ENCODE results near the gene MCM8.

- no peak for TF ChIP-seq POLR2A (IDR thresholded peaks at IDR 0.05; ENCODE audit: low read depth, low read length)
- TF ChIP-seq PAX5 (IDR thresholded peaks at IDR 0.05; ENCODE audit: insufficient read depth, low read length, severe bottlenecking): no peak
- TF ChIP-seq POLR2AphosphoS5 (IDR thresholded peaks at IDR 0.05; ENCODE audit: low read depth, low read length): no peak
- TF ChIP-seq TAF1 (IDR thresholded peaks at IDR 0.05; ENCODE audit: low read depth, low read length): no peak
- no peak for TF ChIP-seq SPI1 (IDR thresholded peaks at IDR 0.05; ENCODE audit: low read depth, low read length)
Observed at GRCh38 chr20:5928836-5929715, 21.4 kb upstream of the MCM8 start.
